Activated CD4-positive, alpha-beta T cell treated with anti-CD3 and anti-CD28 coated beads, Interleukin-2, Interleukin-6, amounts not matched to agents 100 ng/mL and 50 ng/mL, durations not matched to agents 16 hours and 8 hours (primary cell): Measurements from ENCODE around the gene MAGEB6.
"Not testable (repeated sequence)": the region's sequence is repeated elsewhere in the genome, so short reads cannot be mapped to it uniquely, and the experiment has no call there.

ENCODE experiments used
- DNase-seq: peaks from one replicate; pipeline ENCODE4 v3.0.0-alpha.2; 2020

Gene MAGEB6, protein sequence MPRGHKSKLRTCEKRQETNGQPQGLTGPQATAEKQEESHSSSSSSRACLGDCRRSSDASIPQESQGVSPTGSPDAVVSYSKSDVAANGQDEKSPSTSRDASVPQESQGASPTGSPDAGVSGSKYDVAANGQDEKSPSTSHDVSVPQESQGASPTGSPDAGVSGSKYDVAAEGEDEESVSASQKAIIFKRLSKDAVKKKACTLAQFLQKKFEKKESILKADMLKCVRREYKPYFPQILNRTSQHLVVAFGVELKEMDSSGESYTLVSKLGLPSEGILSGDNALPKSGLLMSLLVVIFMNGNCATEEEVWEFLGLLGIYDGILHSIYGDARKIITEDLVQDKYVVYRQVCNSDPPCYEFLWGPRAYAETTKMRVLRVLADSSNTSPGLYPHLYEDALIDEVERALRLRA

DNA sequence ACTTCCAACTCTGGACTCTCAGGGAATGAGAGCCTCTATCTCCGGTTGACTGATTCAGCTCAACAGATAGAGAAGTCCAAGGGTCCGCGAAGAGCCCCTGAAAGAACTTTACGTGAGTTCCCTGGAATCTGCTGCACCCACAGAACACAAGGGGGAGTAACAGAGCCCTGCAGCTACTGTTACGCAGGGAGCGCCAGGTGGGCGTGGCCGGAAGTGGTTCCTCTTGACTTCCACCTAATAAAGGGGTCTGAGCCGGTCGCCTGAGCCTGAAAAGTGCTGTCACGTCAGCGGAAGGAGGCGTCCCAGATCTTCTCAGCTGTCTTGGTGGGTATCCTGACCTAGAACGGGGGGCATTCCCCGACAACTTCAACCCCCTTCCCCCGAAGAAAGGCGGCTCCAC lies at the start of gene MAGEB6:
Gene MAGEB6, plus strand, starts transcription at position 237 of the 400 bp plus-strand sequence. CDS start 1,407 bp downstream, outside the sequence.
- no peak for DNase-seq

DNA sequence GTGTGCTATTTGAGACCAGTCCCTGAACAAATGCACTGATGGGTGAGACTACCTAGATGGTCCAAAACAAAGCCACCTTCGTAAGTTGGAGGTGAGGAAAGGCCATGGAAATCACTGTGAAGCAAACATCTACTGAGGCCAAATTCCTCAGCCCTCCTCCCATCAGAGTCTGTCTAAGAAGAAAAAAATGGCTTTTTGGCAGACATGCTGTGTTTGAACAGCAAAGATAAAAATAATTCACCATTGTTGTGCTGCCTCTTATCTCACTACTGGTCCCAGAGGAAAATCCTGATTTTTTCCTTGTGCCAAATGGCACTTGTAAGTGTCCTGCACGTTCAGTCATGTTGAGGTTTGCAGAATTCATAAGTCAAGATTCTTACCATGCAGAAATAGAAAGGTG lies 46.2 kb upstream of the MAGEB6 start:
- no peak for DNase-seq

DNA sequence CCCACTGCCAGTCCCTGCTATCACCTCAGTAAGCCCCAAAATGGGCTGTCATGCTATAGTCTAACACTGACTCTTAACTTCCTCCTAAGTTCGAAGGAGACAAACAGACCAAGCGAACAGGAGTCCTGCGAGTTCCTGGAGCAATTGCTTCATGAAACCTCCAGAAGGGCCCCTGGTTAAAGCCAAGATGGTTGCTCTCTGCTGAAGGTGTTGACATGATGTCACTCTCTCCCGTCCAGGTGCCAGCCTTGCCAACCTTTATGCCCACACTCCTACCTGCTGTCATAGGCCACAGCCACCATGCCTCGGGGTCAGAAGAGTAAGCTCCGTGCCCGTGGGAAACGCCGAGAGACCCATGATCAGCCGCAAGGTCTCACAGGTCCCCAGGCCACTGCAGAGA lies 31.9 kb upstream of the MAGEB6 start, which contains the start of gene MAGEB6B:
Gene MAGEB6B, plus strand, starts transcription at position 301 of the 400 bp plus-strand sequence. Its CDS starts 0 bp downstream, at position 301.
- DNase-seq: no peak

DNA sequence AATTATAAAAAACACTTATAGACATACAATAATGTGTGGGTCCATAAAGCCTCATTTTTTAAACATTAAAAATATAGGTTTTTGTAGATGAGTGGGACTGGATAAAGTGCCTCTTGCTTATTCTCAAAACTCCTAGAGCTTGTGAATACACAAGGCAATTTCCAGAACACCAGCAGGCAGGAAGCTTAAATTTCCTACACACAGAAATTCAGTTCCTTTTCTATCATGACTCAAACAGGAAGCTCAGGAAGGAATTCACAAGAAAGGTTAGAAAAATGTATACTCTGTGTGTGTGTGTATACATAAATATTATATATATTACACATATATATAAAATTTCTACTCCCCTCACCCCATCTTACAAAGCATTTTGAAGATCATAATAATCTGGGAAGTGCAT lies 11.3 kb downstream of the MAGEB6 start:
- DNase-seq: no peak

DNA sequence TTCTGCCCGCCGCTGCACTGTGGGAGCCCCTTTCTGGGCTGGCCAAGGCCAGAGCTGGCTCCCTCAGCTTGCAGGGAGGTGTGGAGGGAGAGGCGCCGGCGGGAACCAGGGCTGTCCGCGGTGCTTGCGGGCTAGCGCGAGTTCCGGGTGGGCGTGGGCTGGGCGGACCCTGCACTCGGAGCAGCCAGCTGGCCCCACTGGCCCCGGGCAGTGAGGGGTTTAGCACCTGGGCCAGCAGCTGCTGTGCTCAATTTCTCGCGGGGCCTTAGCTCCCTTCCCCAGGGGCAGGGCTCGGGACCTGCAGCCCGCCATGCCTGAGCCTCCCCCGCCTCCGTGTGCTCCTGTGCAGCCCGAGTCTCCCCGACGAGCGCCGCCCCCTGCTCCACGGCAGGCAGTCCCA lies 12.5 kb downstream of the MAGEB6 start:
- DNase-seq: not testable (repeated sequence)

DNA sequence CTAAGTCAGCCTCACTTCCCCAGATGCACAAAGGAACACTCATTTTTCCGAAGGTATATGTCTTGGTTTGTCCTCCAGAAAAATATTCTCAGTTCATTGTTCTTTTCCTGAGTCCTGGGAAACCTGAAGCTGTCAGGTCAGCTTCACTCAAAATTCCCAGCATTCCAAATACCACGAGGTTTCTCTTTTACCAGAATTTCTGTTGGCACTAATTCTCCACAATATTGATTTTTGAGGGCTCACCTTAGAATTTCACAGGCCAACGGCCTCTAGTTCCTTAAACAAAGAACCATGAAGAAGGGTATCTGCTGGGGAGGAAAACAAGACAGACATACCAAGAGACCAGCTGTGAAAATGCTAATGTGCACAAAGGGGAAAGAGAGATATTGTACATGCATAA lies 15.8 kb downstream of the MAGEB6 start:
- DNase-seq: no peak

DNA sequence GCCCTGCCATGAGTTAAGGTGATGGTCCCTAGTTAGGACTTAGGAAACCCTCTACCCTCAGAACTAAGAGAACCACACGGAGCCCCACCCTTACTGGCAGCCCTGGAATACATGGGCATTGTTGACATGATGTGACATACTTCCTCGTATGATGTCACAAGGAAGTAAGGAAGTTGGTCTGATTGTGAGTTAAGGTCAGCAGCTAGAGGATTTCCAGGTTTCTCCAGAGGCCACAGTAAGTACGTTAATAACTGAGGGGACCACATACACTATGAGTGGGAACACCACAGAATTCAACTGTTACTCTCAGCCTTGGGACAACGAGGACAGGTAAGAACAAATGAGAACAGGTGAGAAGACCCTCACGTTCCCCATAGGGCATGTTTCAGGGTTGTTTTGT lies 23.6 kb downstream of the MAGEB6 start, which contains the start of gene MAGEB5:
Gene MAGEB5, plus strand, starts transcription at position 301 of the 400 bp plus-strand sequence. CDS start 1,133 bp downstream, outside the sequence.
- no peak for DNase-seq

DNA sequence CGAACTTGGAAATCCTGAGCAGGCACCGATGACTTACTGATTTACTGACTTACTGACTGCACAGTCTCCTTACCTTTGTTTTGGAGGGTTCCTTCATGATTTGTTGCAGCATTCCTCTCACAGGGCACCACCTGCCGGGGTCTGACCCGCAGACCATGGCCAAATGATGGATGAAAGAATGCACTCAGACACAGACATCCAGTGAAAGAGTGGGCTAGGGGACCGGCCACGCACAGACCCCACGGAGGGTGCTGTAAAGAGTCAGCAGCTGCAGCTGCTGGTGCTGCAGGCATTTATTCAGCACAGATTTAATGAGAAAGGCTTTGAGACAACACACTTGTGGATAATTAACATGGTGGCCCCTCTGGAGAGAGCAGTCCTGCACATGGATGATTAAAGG lies 27.1 kb downstream of the MAGEB6 start:
- DNase-seq: no peak

DNA sequence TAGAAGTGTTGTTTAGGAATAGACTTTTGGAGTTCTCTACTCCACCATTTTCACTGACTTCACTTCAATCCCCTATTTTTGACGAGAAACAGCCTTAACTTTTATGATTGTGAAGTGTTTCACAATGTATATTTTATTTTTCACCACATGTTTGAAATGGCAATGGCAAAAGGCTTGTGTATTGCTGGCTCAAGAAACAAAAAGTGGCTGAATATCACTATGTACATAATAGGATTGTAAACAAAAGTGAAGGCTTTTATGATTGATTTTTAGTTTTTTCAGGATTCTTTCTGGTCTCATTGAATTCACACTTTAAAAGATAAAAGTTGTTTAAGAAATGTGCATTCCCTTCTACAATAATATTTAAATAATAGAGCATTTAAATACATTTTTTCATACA lies 41.9 kb downstream of the MAGEB6 start:
- no peak for DNase-seq
